H9 (cell line): ENCODE data around the gene RAB3B. TPM values are rescaled to one million over a fixed set of nuclear protein-coding genes. Genes with fewer than 3 reads are reported as not detected.

Source experiments
- DNase-seq: peaks from one replicate; pipeline ENCODE4 v3.0.0-alpha.2; 2017
- H2AFZ ChIP-seq: one replicate; pipeline ENCODE4 v1.6.1; 2013; ENCODE audit warnings: mild to moderate bottlenecking, low read length, control low read depth, moderate library complexity
- H2AK5ac ChIP-seq: 2 replicates; pipeline ENCODE4 v1.6.1; 2013; ENCODE audit warnings: low read length, control low read depth, mixed read lengths; ENCODE audit not compliant: insufficient read length
- H2BK120ac ChIP-seq: one replicate; pipeline ENCODE4 v1.6.1; 2013; ENCODE audit warnings: low read depth, mild to moderate bottlenecking, low read length, control low read depth, inconsistent platforms; ENCODE audit not compliant: poor library complexity, severe bottlenecking
- H2BK12ac ChIP-seq: 2 replicates; pipeline ENCODE4 v1.6.1; 2013; ENCODE audit warnings: low read length, control low read depth, mixed read lengths, low read depth; ENCODE audit not compliant: insufficient read length
- H2BK15ac ChIP-seq: 2 replicates; pipeline ENCODE4 v1.6.1; 2013; ENCODE audit warnings: low read depth, low read length, control low read depth
- H2BK20ac ChIP-seq: one replicate; pipeline ENCODE4 v1.6.1; 2013; ENCODE audit warnings: low read depth, mild to moderate bottlenecking, low read length, control low read depth, inconsistent platforms; ENCODE audit not compliant: poor library complexity, severe bottlenecking
- H2BK5ac ChIP-seq: 2 replicates; pipeline ENCODE4 v1.6.1; 2013; ENCODE audit warnings: low read length, control low read depth, mixed read lengths; ENCODE audit not compliant: insufficient read length
- H3K14ac ChIP-seq: 2 replicates; pipeline ENCODE4 v1.6.1; 2013; ENCODE audit warnings: low read length, control low read depth; ENCODE audit not compliant: insufficient read depth
- H3K18ac ChIP-seq: 2 replicates; pipeline ENCODE4 v1.6.1; 2013; ENCODE audit warnings: low read depth, mild to moderate bottlenecking, mixed read lengths, low read length, control low read depth; ENCODE audit not compliant: insufficient read length
- H3K23ac ChIP-seq: 2 replicates; pipeline ENCODE4 v1.6.1; 2013; ENCODE audit warnings: low read length, control low read depth, mixed read lengths, low read depth; ENCODE audit not compliant: insufficient read length
- H3K23me2 ChIP-seq: 2 replicates; pipeline ENCODE4 v1.6.1; 2013; ENCODE audit warnings: low read depth, mild to moderate bottlenecking, mixed read lengths, low read length, control low read depth; ENCODE audit not compliant: insufficient read length, poor library complexity, severe bottlenecking
- H3K27ac ChIP-seq: 2 replicates; pipeline ENCODE4 v1.5.1; 2013; ENCODE audit warnings: low read length, control low read depth, mixed read lengths, low read depth; ENCODE audit not compliant: insufficient read length
- H3K27me3 ChIP-seq: 2 replicates; pipeline ENCODE4 v1.6.1; 2013; ENCODE audit warnings: low read length, control low read depth, inconsistent platforms; ENCODE audit not compliant: insufficient read depth
- H3K4ac ChIP-seq: 2 replicates; pipeline ENCODE4 v1.6.1; 2013; ENCODE audit warnings: low read depth, mild to moderate bottlenecking, control low read depth, inconsistent platforms, low read length, moderate library complexity
- H3K4me1 ChIP-seq: 2 replicates; pipeline ENCODE4 v1.6.1; 2013; ENCODE audit warnings: low read length, control low read depth, inconsistent platforms; ENCODE audit not compliant: insufficient read depth
- H3K4me2 ChIP-seq: 2 replicates; pipeline ENCODE4 v1.6.1; 2013; ENCODE audit warnings: low read length, control low read depth, mixed read lengths; ENCODE audit not compliant: insufficient read length, insufficient read depth
- H3K56ac ChIP-seq: 2 replicates; pipeline ENCODE4 v1.6.1; 2013; ENCODE audit warnings: low read depth, mild to moderate bottlenecking, mixed read lengths, low read length, control low read depth; ENCODE audit not compliant: insufficient read length
- H3K79me1 ChIP-seq: 2 replicates; pipeline ENCODE4 v1.6.1; 2013; ENCODE audit warnings: low read depth, mild to moderate bottlenecking, moderate library complexity, low read length, control low read depth, inconsistent platforms; ENCODE audit not compliant: insufficient read depth, poor library complexity, severe bottlenecking
- H3K79me2 ChIP-seq: 2 replicates; pipeline ENCODE4 v1.6.1; 2013; ENCODE audit warnings: low read length, control low read depth, inconsistent platforms; ENCODE audit not compliant: insufficient read depth
- H3K9ac ChIP-seq: 2 replicates; pipeline ENCODE4 v1.6.1; 2013; ENCODE audit warnings: low read length, control low read depth, mixed read lengths; ENCODE audit not compliant: insufficient read length; ENCODE audit errors: extremely low read depth
- H3K9me3 ChIP-seq: one replicate; pipeline ENCODE4 v1.6.1; 2013; ENCODE audit warnings: low read depth, low read length, inconsistent platforms; ENCODE audit not compliant: control insufficient read depth
- H3T11ph ChIP-seq: one replicate; pipeline ENCODE4 v1.6.1; 2013; ENCODE audit warnings: mild to moderate bottlenecking, low read length, control low read depth, inconsistent platforms
- H4K20me1 ChIP-seq: one replicate; pipeline ENCODE4 v1.6.1; 2013; ENCODE audit not compliant: control insufficient read depth, insufficient read length, insufficient read depth
- H4K5ac ChIP-seq: 2 replicates; pipeline ENCODE4 v1.6.1; 2013; ENCODE audit warnings: low read depth, mild to moderate bottlenecking, mixed read lengths, low read length, control low read depth; ENCODE audit not compliant: insufficient read length
- H4K8ac ChIP-seq: replicated peaks from 2 replicates; pipeline ENCODE4 v1.6.1; 2013; ENCODE audit warnings: low read length, control low read depth, mixed read lengths, low read depth; ENCODE audit not compliant: insufficient read length
- H4K91ac ChIP-seq: 2 replicates; pipeline ENCODE4 v1.6.1; 2013; ENCODE audit warnings: low read depth, mild to moderate bottlenecking, moderate library complexity, mixed read lengths, low read length, control low read depth; ENCODE audit not compliant: insufficient read length
- H3K27ac Mint-ChIP-seq, 3 experiments: 2 replicates in 2 of 3; 3 replicates in 1 of 3; pipeline ENCODE4 v1.8.0; 2020 to 2021; ENCODE audit warnings: mixed read lengths in 3 of 3, mild to moderate bottlenecking in 1 of 3, moderate library complexity in 1 of 3
- H3K27me3 Mint-ChIP-seq: 2 replicates; pipeline ENCODE4 v1.8.0; 2021; ENCODE audit warnings: low read depth, mild to moderate bottlenecking, moderate library complexity, mixed read lengths
- H3K36me3 Mint-ChIP-seq, 3 experiments: 2 replicates in 2 of 3; 3 replicates in 1 of 3; pipeline ENCODE4 v1.8.0; 2020 to 2021; ENCODE audit warnings: low read depth in 3 of 3, mixed read lengths in 3 of 3; ENCODE audit not compliant: insufficient read depth in 1 of 3
- H3K4me1 Mint-ChIP-seq, 2 experiments: 2 replicates each; pipeline ENCODE4 v1.8.0; 2020; ENCODE audit warnings: mixed read lengths in 2 of 2
- H3K4me3 Mint-ChIP-seq, 2 experiments: 2 replicates in 1 of 2; 3 replicates in 1 of 2; pipeline ENCODE4 v1.8.0; 2020 to 2021; ENCODE audit warnings: mild to moderate bottlenecking in 2 of 2, mixed read lengths in 2 of 2, moderate library complexity in 1 of 2
- H3K9me3 Mint-ChIP-seq, 2 experiments: 2 replicates in 1 of 2; 3 replicates in 1 of 2; pipeline ENCODE4 v1.8.0; 2020; ENCODE audit warnings: mild to moderate bottlenecking in 2 of 2, mixed read lengths in 2 of 2, moderate library complexity in 1 of 2
- whole genome bisulfite sequencing: extraction: QIAGEN DNeasy Blood & Tissue Kit; methylation state at CpG from one replicate; pipeline ENCODE4 v1.1.7; 2013; ENCODE audit warnings: missing lambda C conversion rate, low lambda C conversion rate, mixed read lengths; ENCODE audit not compliant: insufficient read length; ENCODE audit errors: extremely low coverage; 5-methylcytosine and 5-hydroxymethylcytosine counted together
- total RNA-seq: library from RNA; stranded (reverse); gene quantifications from 2 replicates; pipeline ENCODE4 v1.2.1, GENCODE V29; 2021
- TF ChIP-seq, protein P1 (sequence below): fragments of 200-600 bp; sonication (generic); conservative IDR thresholded peaks from 3 replicates; pipeline ENCODE4 v1.8.0; 2021; ENCODE audit warnings: antibody characterized with exemption, mild to moderate bottlenecking

Gene RAB3B
- total RNA-seq, 1 experiment from 2014 or later = 30.6 TPM

DNA sequence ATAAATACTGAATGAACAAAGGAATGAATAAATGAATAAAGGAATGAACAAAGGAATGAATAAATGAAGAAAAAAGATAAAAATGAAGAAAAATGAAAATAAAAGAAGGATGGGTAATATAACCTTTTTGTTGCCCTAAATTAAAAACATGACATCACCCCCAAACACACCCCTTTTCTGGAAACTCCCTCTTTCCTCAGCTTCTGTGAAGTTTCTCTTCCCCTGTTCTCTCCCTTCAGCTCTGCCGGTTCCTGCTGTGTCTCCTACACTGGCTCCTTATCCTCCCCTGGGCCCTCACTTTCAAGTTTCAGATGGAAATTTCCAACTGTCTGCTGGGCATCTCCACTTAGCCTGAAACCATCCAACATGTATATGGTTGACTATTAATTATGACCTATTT, 37.9 kb downstream of the RAB3B start:
- H3K23ac ChIP-seq = no peak overlapping the region
- H4K5ac ChIP-seq = no peak overlapping the region
- no peak overlapping the region for H3K18ac ChIP-seq
- H3K79me2 ChIP-seq = no peaks in the 10 kb centered on the region
- Mint-ChIP-seq H3K9me3 (peaks cover 5 to 8% of the 10 kb centered on the region in 2 experiments; a peak in 2 of 5 replicates), H3K4me3 (no peak overlapping the region), H3K27ac (peak overlapping the region; percentile 1 to 64 (median 41); a peak in 3 of 7 replicates), H3K4me1 (peaks cover 14 to 19% of the 10 kb centered on the region in 2 experiments), H3K27me3 (no peaks in the 10 kb centered on the region; the same call in 1 of the 2 replicates), H3K36me3 (peaks cover 25 to 50% (median 44%) of the 10 kb centered on the region in 3 experiments)
- no peak overlapping the region for H3K56ac ChIP-seq
- no peak for DNase-seq
- no peaks in the 10 kb centered on the region for H3K27me3 ChIP-seq
- H4K20me1 ChIP-seq = no peaks in the 10 kb centered on the region
- no CpG with 5 or more reads among the region's 1 CpG for WGBS
- H3K9me3 ChIP-seq = peaks cover 4% of the 10 kb centered on the region
- H3T11ph ChIP-seq = no peak overlapping the region
- H3K23me2 ChIP-seq = no peaks in the 10 kb centered on the region
- H3K4me2 ChIP-seq = no peak overlapping the region
- H3K4ac ChIP-seq = no peak overlapping the region
- H3K9ac ChIP-seq = no peak overlapping the region
- H2BK120ac ChIP-seq = no peak overlapping the region
- H4K8ac ChIP-seq = no peak overlapping the region
- H2BK15ac ChIP-seq = no peak overlapping the region
- H3K27ac ChIP-seq = no peak overlapping the region
- no peak overlapping the region for H2BK5ac ChIP-seq
- no peak overlapping the region for H3K14ac ChIP-seq
- peaks cover 3% of the 10 kb centered on the region for H3K79me1 ChIP-seq
- no peak overlapping the region for H2BK12ac ChIP-seq
- H2AK5ac ChIP-seq = no peak overlapping the region
- peaks cover 14% of the 10 kb centered on the region for H3K4me1 ChIP-seq
- TF ChIP-seq, protein P1, sequence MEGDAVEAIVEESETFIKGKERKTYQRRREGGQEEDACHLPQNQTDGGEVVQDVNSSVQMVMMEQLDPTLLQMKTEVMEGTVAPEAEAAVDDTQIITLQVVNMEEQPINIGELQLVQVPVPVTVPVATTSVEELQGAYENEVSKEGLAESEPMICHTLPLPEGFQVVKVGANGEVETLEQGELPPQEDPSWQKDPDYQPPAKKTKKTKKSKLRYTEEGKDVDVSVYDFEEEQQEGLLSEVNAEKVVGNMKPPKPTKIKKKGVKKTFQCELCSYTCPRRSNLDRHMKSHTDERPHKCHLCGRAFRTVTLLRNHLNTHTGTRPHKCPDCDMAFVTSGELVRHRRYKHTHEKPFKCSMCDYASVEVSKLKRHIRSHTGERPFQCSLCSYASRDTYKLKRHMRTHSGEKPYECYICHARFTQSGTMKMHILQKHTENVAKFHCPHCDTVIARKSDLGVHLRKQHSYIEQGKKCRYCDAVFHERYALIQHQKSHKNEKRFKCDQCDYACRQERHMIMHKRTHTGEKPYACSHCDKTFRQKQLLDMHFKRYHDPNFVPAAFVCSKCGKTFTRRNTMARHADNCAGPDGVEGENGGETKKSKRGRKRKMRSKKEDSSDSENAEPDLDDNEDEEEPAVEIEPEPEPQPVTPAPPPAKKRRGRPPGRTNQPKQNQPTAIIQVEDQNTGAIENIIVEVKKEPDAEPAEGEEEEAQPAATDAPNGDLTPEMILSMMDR = no peak
- no peak overlapping the region for H2BK20ac ChIP-seq
- H2AFZ ChIP-seq = no peak overlapping the region
- no peak overlapping the region for H4K91ac ChIP-seq
